ENCODE data around the gene DPP4.

DNA sequence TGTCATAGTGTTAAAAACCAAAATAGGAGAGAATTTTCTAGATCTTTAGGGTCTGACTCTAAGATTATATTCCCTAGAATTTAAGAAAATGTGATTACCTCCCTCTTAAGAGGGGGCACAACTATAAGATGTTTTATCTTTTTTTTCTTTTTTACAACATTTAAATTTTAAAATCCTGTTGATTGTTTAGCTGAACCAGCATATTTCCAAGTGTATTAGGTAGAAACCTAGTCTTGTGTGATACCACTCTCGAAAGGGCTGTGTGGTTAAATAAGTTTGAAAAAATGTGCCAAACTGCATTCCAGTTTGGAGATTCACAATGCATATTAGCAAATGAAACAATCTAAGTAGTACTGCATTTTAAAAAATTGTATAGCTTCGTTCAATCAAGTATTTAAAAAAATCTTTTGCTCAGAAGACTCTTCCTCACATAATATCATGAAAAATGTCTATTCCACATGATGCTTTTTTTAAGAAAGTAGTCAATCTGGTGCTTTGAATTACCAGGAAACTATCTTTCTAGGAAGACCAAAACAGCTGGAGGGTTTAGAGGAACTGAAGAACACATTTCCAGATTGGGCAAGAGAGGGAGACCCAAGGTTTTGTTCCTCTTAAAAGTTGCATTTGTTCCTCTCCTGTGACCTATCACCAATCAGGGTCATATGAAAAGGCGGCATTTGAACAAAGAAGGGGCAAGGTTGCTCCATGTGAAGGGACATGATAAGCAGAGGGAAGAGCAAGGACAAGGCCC, 98.8 kb downstream of the DPP4 start:
- TF ChIP-seq, protein P1, sequence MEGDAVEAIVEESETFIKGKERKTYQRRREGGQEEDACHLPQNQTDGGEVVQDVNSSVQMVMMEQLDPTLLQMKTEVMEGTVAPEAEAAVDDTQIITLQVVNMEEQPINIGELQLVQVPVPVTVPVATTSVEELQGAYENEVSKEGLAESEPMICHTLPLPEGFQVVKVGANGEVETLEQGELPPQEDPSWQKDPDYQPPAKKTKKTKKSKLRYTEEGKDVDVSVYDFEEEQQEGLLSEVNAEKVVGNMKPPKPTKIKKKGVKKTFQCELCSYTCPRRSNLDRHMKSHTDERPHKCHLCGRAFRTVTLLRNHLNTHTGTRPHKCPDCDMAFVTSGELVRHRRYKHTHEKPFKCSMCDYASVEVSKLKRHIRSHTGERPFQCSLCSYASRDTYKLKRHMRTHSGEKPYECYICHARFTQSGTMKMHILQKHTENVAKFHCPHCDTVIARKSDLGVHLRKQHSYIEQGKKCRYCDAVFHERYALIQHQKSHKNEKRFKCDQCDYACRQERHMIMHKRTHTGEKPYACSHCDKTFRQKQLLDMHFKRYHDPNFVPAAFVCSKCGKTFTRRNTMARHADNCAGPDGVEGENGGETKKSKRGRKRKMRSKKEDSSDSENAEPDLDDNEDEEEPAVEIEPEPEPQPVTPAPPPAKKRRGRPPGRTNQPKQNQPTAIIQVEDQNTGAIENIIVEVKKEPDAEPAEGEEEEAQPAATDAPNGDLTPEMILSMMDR (IDR thresholded peaks at IDR 0.05), result no peak
- no peak for TF ChIP-seq POLR2A (IDR thresholded peaks at IDR 0.05)
